Endometrium (tissue), 2 donors: ENCODE data around the gene AP1M1.

ENCODE experiments used
- FAIRE-seq: peaks from 2 replicates; lab custom pipeline; 2012; peaks lifted over from hg19 to GRCh38; lab: Jason Lieb, UNC
- donor health status: control.
- donor health status: control.

AP1M1 gene

GRCh38 chr19:16208064-16208759 is 10.5 kb downstream of the AP1M1 start:
- no peak for FAIRE-seq

- FAIRE-seq = no peak
These were observed 11.3 kb downstream of the AP1M1 start for GRCh38 chr19:16208847-16209665.

GRCh38 chr19:16210168-16210567 is 12.5 kb downstream of the AP1M1 start:
- FAIRE-seq = no peak

GRCh38 chr19:16213076-16213475 is 15.4 kb downstream of the AP1M1 start:
- FAIRE-seq = no peak

- FAIRE-seq = no peak
These were observed 19.3 kb downstream of the AP1M1 start for GRCh38 chr19:16216744-16217670.

GRCh38 chr19:16217716-16218451 is 20.2 kb downstream of the AP1M1 start:
- FAIRE-seq = no peak

GRCh38 chr19:16218851-16219250 is 21.1 kb downstream of the AP1M1 start:
- FAIRE-seq = no peak

GRCh38 chr19:16222806-16223205 is 25.1 kb downstream of the AP1M1 start:
- no peak for FAIRE-seq

GRCh38 chr19:16223746-16224145 is 26.0 kb downstream of the AP1M1 start:
- no peak for FAIRE-seq

GRCh38 chr19:16224293-16225045 is 26.8 kb downstream of the AP1M1 start:
- no peak for FAIRE-seq

- FAIRE-seq = no peak
These were observed 27.8 kb downstream of the AP1M1 start for GRCh38 chr19:16225279-16226183.

- no peak for FAIRE-seq
These were observed 28.5 kb downstream of the AP1M1 start for GRCh38 chr19:16226184-16226591.

GRCh38 chr19:16226878-16227836 is 29.4 kb downstream of the AP1M1 start:
- no peak for FAIRE-seq

- no peak for FAIRE-seq
These were observed 30.3 kb downstream of the AP1M1 start for GRCh38 chr19:16227837-16228636.

- no peak for FAIRE-seq
These were observed 31.1 kb downstream of the AP1M1 start for GRCh38 chr19:16228637-16229321.

GRCh38 chr19:16229322-16229641 is 31.6 kb downstream of the AP1M1 start:
- FAIRE-seq = no peak

GRCh38 chr19:16232127-16232526 is 34.4 kb downstream of the AP1M1 start:
- FAIRE-seq = no peak
